RWPE2 (cell line): ENCODE data around the gene LRRK1.

Experiments used
- ATAC-seq: fragments of 200-7000 bp; cut with Tn5 transposase; 3 replicates; pipeline ENCODE4 v1.9.1; 2021; ENCODE audit warnings: low read depth
- DNase-seq: peaks from one replicate; pipeline ENCODE4 v3.0.0-alpha.2; 2020; ENCODE audit warnings: low spot score
- H3K27ac ChIP-seq: fragments of 450-650 bp; 2 replicates; pipeline ENCODE4 v1.5.1; 2017; ENCODE audit warnings: mild to moderate bottlenecking; ENCODE audit not compliant: poor library complexity, severe bottlenecking
- H3K27me3 ChIP-seq: fragments of 250-450 bp; sonication (Bioruptor Pico); 2 replicates; pipeline ENCODE4 v1.5.1; 2021; ENCODE audit warnings: mild to moderate bottlenecking, moderate library complexity; ENCODE audit not compliant: insufficient read depth, poor library complexity, severe bottlenecking
- H3K36me3 ChIP-seq: fragments of 250-450 bp; sonication (Bioruptor Pico); 2 replicates; pipeline ENCODE4 v1.5.1; 2020; ENCODE audit warnings: low read depth, mild to moderate bottlenecking, moderate library complexity
- H3K4me1 ChIP-seq: fragments of 250-450 bp; sonication (Bioruptor Pico); 2 replicates; pipeline ENCODE4 v1.5.1; 2021; ENCODE audit warnings: mild to moderate bottlenecking, moderate library complexity; ENCODE audit not compliant: insufficient read depth, poor library complexity, severe bottlenecking
- H3K4me3 ChIP-seq: fragments of 250-450 bp; sonication (Bioruptor Pico); 2 replicates; pipeline ENCODE4 v1.5.1; 2021; ENCODE audit warnings: mild to moderate bottlenecking, moderate library complexity; ENCODE audit not compliant: severe bottlenecking
- H3K9me3 ChIP-seq: fragments of 250-450 bp; sonication (Bioruptor Pico); 2 replicates; pipeline ENCODE4 v1.5.1; 2021; ENCODE audit warnings: mild to moderate bottlenecking, moderate library complexity; ENCODE audit not compliant: severe bottlenecking
- TF ChIP-seq, protein P1 (sequence below): fragments of 450-650 bp; IDR thresholded peaks from one replicate; pipeline ENCODE4 v1.5.1; 2017; ENCODE audit warnings: mild to moderate bottlenecking, moderate library complexity; ENCODE audit not compliant: poor library complexity, severe bottlenecking

Gene LRRK1

DNA sequence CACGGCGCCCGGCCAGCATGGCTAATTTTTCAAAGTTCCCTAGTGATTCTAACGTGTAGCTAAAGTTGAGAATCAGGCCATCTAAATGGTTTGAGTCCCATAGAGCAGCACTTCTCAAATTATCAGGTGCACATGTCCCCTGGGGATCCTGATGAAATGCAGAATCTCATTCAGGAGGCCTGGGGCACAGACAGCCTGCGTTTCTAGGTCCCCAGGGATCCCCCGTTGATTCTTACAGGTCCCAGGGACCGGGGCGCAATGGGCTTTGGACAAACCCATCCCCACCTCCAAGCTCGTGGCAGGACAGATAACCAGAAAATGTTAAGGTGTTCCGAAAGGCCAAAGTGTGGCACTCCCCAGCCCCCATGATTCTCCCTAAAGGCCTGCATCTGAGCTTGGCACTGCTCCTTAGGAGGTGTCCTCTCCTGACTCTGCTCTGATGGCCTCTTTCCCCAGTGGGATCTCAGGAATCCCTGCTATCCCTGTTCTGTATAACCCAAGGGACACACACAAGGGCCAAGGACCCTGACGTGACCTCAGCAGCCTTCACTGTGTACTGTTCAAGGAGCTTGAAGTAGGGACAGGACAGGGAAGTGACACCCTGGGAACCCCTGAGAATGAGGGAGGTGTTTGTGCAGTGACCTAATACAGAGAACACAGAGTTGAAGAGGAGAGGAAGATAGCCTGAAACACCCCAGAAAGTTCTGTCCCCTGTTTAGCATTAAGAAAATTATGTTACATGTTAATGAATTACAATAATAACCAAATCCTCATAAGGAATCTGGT lies 8.0 kb downstream of the LRRK1 start:
- no peak for DNase-seq
- H3K36me3 ChIP-seq = peaks cover 24% of the 10 kb centered on the region
- TF ChIP-seq, protein P1, sequence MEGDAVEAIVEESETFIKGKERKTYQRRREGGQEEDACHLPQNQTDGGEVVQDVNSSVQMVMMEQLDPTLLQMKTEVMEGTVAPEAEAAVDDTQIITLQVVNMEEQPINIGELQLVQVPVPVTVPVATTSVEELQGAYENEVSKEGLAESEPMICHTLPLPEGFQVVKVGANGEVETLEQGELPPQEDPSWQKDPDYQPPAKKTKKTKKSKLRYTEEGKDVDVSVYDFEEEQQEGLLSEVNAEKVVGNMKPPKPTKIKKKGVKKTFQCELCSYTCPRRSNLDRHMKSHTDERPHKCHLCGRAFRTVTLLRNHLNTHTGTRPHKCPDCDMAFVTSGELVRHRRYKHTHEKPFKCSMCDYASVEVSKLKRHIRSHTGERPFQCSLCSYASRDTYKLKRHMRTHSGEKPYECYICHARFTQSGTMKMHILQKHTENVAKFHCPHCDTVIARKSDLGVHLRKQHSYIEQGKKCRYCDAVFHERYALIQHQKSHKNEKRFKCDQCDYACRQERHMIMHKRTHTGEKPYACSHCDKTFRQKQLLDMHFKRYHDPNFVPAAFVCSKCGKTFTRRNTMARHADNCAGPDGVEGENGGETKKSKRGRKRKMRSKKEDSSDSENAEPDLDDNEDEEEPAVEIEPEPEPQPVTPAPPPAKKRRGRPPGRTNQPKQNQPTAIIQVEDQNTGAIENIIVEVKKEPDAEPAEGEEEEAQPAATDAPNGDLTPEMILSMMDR = no peak
- no peak overlapping the region for H3K27ac ChIP-seq
- no peaks in the 10 kb centered on the region for H3K9me3 ChIP-seq
- peaks cover 15% of the 10 kb centered on the region for H3K4me1 ChIP-seq
- H3K27me3 ChIP-seq = no peaks in the 10 kb centered on the region
- no peak for ATAC-seq
- no peak overlapping the region for H3K4me3 ChIP-seq

DNA sequence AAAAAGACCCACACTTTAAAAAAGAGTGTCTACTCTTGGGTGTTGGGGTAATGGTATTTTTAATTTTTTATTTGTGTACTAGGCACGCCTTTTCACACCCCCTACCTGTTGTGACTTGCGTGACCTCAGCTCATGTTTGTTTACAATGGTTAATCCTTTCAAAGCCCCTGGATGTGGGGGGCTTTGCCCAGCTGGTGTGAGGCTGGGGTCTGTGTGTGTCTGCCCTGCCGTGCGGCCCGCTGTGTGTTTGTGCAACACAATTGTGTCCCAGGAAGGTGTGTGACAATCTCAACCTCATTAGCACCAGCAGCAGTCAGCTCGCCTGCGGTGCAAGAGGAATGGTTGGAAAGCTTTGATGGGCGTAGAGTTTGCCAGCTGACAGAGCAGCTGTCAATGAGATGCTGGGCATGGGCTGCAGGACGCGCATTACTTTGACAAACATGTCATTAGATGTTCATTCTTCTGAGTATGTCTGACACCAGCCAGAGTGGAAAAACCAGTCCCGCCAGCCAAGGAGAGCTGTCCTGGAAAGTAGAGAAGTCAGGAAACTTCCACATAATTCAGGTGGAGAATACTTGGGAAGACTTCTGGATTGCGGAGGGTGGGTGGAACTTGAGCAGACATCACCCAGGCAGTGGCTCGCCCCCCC lies 9.6 kb downstream of the LRRK1 start:
- peak overlapping the region; percentile 17 for H3K27ac ChIP-seq

DNA sequence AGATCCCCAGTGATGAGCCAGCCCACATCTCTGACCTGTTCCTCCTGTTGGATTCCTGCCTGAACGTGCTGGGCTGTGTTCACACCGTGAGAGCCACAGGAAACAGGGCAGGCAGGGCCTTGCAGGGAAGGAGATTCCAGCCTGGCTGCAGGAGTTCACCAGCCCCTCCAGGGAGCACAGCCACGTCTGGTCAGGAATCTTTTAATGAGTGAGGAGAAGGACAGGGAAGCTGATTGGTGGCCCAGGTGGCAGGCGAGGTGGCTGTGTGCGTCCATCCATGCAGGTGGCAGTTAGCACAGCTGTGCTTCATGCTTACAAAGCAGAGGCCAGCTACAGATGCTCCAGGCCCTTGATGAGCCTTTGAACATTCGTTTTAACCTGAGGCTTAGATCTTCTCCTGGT lies 10.5 kb downstream of the LRRK1 start:
- DNase-seq (no peak), ATAC-seq (peak; percentile 89)
- Histone ChIP-seq H3K27ac (peak overlapping the region; percentile 17), H3K9me3 (no peaks in the 10 kb centered on the region), H3K4me3 (no peak overlapping the region), H3K36me3 (peaks cover 22% of the 10 kb centered on the region), H3K27me3 (no peaks in the 10 kb centered on the region), H3K4me1 (peaks cover 15% of the 10 kb centered on the region)
- TF ChIP-seq, protein P1 = no peak

More for the DNA sequence above, 9.6 kb downstream of the LRRK1 start:
- ATAC-seq (peak; percentile 9; the same call in 1 of the 3 replicates), DNase-seq (no peak)
- Histone ChIP-seq H3K4me1 (peaks cover 15% of the 10 kb centered on the region), H3K36me3 (peaks cover 24% of the 10 kb centered on the region), H3K4me3 (no peak overlapping the region), H3K9me3 (no peaks in the 10 kb centered on the region), H3K27me3 (no peaks in the 10 kb centered on the region)
- TF ChIP-seq, protein P1 = no peak

DNA sequence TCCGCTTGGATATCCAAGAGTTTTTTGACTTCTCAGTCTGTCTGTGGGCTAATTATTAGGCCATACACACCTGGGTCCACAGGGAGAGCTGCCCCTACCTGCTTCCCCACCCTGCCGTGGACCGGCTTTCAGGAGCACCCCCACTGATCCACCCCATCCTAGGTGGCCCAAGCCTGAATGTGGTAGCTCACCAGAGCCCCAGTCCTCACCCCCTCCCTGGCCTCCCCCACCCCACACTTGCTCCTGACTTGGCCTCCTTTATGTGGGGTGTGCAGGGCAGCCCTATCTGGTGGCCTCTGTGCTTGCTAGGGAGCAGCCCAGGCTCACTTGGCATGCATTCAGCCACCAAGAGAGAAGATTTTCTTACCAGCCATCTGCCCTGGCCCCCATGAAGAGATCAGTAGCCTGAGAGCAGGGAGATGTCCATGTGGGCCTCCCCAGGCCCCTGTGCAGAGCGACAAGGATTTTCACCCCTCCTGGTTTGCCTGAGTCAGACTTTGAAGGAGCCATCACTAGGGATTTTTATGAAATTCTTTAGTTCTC lies 11.2 kb downstream of the LRRK1 start:
- DNase-seq (no peak), ATAC-seq (no peak)
- no peaks in the 10 kb centered on the region for H3K9me3 ChIP-seq
- H3K36me3 ChIP-seq = peaks cover 15% of the 10 kb centered on the region
- no peaks in the 10 kb centered on the region for H3K27me3 ChIP-seq
- TF ChIP-seq, protein P1 = no peak
- no peak overlapping the region for H3K27ac ChIP-seq
- H3K4me3 ChIP-seq = no peak overlapping the region
- H3K4me1 ChIP-seq = peaks cover 15% of the 10 kb centered on the region
